Measurements from ENCODE around the gene BICD1.

GRCh38 chr12:32158525-32158924, 51.9 kb downstream of the BICD1 start:
- no peak for TF ChIP-seq CHD2 (IDR thresholded peaks at IDR 0.05; ENCODE audit: low read length, partially characterized antibody)
- no peak for TF ChIP-seq SMC3 (IDR thresholded peaks at IDR 0.05)
- no peak for TF ChIP-seq TP53 (CRISPR knock-in tag; IDR thresholded peaks at IDR 0.05)
- no peak for TF ChIP-seq CTCF (IDR thresholded peaks at IDR 0.05)
